Testis (tissue), 2 donors: ENCODE data around the gene EXOC3.

Source experiments
- CTCF ChIP-seq, 3 experiments: fragments of 450-650 bp in 2 of 3; fragments of 200-600 bp in 1 of 3; sonication (generic) in 1 of 3; IDR thresholded peaks; one replicate each; pipeline ENCODE4 v1.5.1; 2016 to 2019; ENCODE audit warnings: antibody characterized with exemption in 3 of 3, mild to moderate bottlenecking in 2 of 3, moderate library complexity in 1 of 3
- POLR2A ChIP-seq: fragments of 450-650 bp; IDR thresholded peaks from one replicate; pipeline ENCODE4 v1.6.1; 2017; ENCODE audit warnings: antibody characterized with exemption, mild to moderate bottlenecking, moderate library complexity

GRCh38 chr5:496028-496427, 53.1 kb downstream of the EXOC3 start:
- no peak for TF ChIP-seq CTCF (IDR thresholded peaks at IDR 0.05)
- no peak for TF ChIP-seq POLR2A
